NCI-H1417 (cell line): ENCODE data around the gene LIG4.
"Not testable (repeated sequence)": the region's sequence is repeated elsewhere in the genome, so short reads cannot be mapped to it uniquely, and the experiment has no call there.

Source experiments
- DNase-seq, 3 experiments: peaks; one replicate each; lab custom pipeline; 2025; lab: John Stamatoyannopoulos, UW

The LIG4 gene

GRCh38 chr13:108215436-108215835 is at the start of gene LIG4:
LIG4 (minus strand) TSS chr13:108215536; CDS start chr13:108211268, 4,268 bp downstream.
- DNase-seq, result peak; percentile 96 to 98 (median 98)

GRCh38 chr13:108263621-108264355 is 48.5 kb upstream of the LIG4 start:
- no peak for DNase-seq

GRCh38 chr13:108257248-108257647 is 41.9 kb upstream of the LIG4 start:
- DNase-seq, result no peak

GRCh38 chr13:108249150-108249549 is 33.8 kb upstream of the LIG4 start:
- DNase-seq, result no peak

GRCh38 chr13:108230377-108230776 is 15.0 kb upstream of the LIG4 start:
- DNase-seq, result no peak

- DNase-seq, result peak; percentile 17 to 70 (median 36)
These were observed 12.4 kb upstream of the LIG4 start for GRCh38 chr13:108227651-108228272.

GRCh38 chr13:108226184-108226583 is 10.8 kb upstream of the LIG4 start:
- DNase-seq, result peak in 2 of 3 experiments; percentile 34 to 82

GRCh38 chr13:108225440-108225839 is 10.1 kb upstream of the LIG4 start:
- no peak for DNase-seq

- DNase-seq, result no peak
These were observed 8.6 kb upstream of the LIG4 start for GRCh38 chr13:108223687-108224503.

GRCh38 chr13:108220041-108220440 is 4.7 kb upstream of the LIG4 start:
- peak in 1 of 3 experiments; percentile 47 for DNase-seq

- DNase-seq, result peak; percentile 98 to 99 (median 99)
These were observed 3.0 kb upstream of the LIG4 start, which contains the start of gene ABHD13 for GRCh38 chr13:108218044-108218974. ABHD13 (plus strand) TSS chr13:108218392; CDS start chr13:108229219, 10,827 bp downstream.

GRCh38 chr13:108217307-108218043 is 2.1 kb upstream of the LIG4 start:
- DNase-seq, result not testable (repeated sequence)

GRCh38 chr13:108214441-108215271 is 680 bp downstream of the LIG4 start:
- DNase-seq, result peak; percentile 68 to 84 (median 82)

GRCh38 chr13:108213946-108214345 is 1.4 kb downstream of the LIG4 start:
- peak; percentile 68 to 87 (median 84) for DNase-seq

- DNase-seq, result no peak
These were observed 2.5 kb downstream of the LIG4 start for GRCh38 chr13:108212886-108213285.

- DNase-seq, result no peak
These were observed 4.8 kb downstream of the LIG4 start for GRCh38 chr13:108210551-108210950.

GRCh38 chr13:108200781-108201398 is 14.4 kb downstream of the LIG4 start:
- no peak for DNase-seq

- DNase-seq, result no peak
These were observed 19.5 kb downstream of the LIG4 start for GRCh38 chr13:108195861-108196260.

GRCh38 chr13:108195146-108195545 is 20.2 kb downstream of the LIG4 start:
- no peak for DNase-seq
